Testis (tissue), 3 donors: ENCODE measurements around the gene ZNF267. TPM values are rescaled to one million over a fixed set of nuclear protein-coding genes. Genes with fewer than 3 reads are reported as not detected.
"Not testable (repeated sequence)": the region's sequence is repeated elsewhere in the genome, so short reads cannot be mapped to it uniquely, and the experiment has no call there.

Source experiments
- DNase-seq: peaks from one replicate; pipeline ENCODE4 v3.0.0-alpha.2; 2019
- H3K27ac ChIP-seq, 2 donors: fragments of 200-600 bp; sonication (generic); one replicate each; pipeline ENCODE4 v1.5.1; 2019
- H3K27me3 ChIP-seq: fragments of 200-600 bp; sonication (generic); one replicate; pipeline ENCODE4 v1.5.1; 2019
- H3K36me3 ChIP-seq: fragments of 200-600 bp; sonication (generic); one replicate; pipeline ENCODE4 v1.5.1; 2017; ENCODE audit warnings: low read depth; ENCODE audit errors: missing control alignments
- H3K4me1 ChIP-seq: fragments of 200-600 bp; sonication (generic); one replicate; pipeline ENCODE4 v1.5.1; 2019
- H3K4me3 ChIP-seq, 2 donors: fragments of 200-600 bp; sonication (generic); one replicate each; pipeline ENCODE4 v1.5.1; 2017 to 2019
- H3K9me3 ChIP-seq: fragments of 200-600 bp; sonication (generic); one replicate; pipeline ENCODE4 v1.5.1; 2017
- CTCF ChIP-seq, 3 experiments: fragments of 450-650 bp in 2 of 3; fragments of 200-600 bp in 1 of 3; sonication (generic) in 1 of 3; IDR thresholded peaks; one replicate each; pipeline ENCODE4 v1.5.1; 2016 to 2019; ENCODE audit warnings: antibody characterized with exemption in 3 of 3, mild to moderate bottlenecking in 2 of 3, moderate library complexity in 1 of 3
- POLR2A ChIP-seq: fragments of 450-650 bp; IDR thresholded peaks from one replicate; pipeline ENCODE4 v1.6.1; 2017; ENCODE audit warnings: antibody characterized with exemption, mild to moderate bottlenecking, moderate library complexity
- WGBS, 2 donors: methylation state at CpG; one replicate each; pipeline ENCODE4 v1.1.5; 2018; 5-methylcytosine and 5-hydroxymethylcytosine counted together
- intact Hi-C: fragments of 100-400 bp; cut with DNase I; formaldehyde crosslinking; loops from one replicate; pipeline ENCODE4 v1.15.1; 2023; ENCODE audit warnings: low total_unique reads
- polyA plus RNA-seq: library from polyadenylated mRNA; stranded (reverse); fragments of 350-450 nt; fragmentation: Illumina TruSeq; extraction: RNeasy Lipid Tissue Mini Kit (QIAGEN cat#74804); gene quantifications from one replicate; pipeline ENCODE4 v1.2.3, GENCODE V29; 2014; ENCODE audit warnings: low read depth, low replicate concordance; ENCODE audit not compliant: insufficient read depth
- total RNA-seq, 2 donors: library from RNA; depleted of rRNA; stranded (reverse); fragments of >200 nt; gene quantifications; one replicate each; pipeline ENCODE4 v1.2.3, GENCODE V29; 2016

Gene ZNF267
- total and polyA plus RNA-seq, 3 donors from 2014 or later: 4.6 to 18.7 (median 17.8) TPM

GRCh38 chr16:31899505-31899904 is 25.9 kb downstream of the ZNF267 start:
- WGBS, 2 donors: 96 to 97% methylated on average over 2 of the region's 2 CpGs
- no peak overlapping the region for H3K27ac ChIP-seq
- intact Hi-C loops: no loop called here
- no peaks in the 10 kb centered on the region for H3K4me1 ChIP-seq
- no peaks in the 10 kb centered on the region for H3K36me3 ChIP-seq
- DNase-seq: no peak
- no peak overlapping the region for H3K4me3 ChIP-seq
- H3K9me3 ChIP-seq: no peaks in the 10 kb centered on the region
- TF ChIP-seq POLR2A: no peak
- no peak for TF ChIP-seq CTCF (IDR thresholded peaks at IDR 0.05)
- H3K27me3 ChIP-seq: no peaks in the 10 kb centered on the region

- DNase-seq, intact Hi-C loops, H3K4me1 ChIP-seq, H3K27me3 ChIP-seq, H3K36me3 ChIP-seq, H3K9me3 ChIP-seq, H3K4me3 ChIP-seq, H3K27ac ChIP-seq: not testable (repeated sequence)
- 94 to 96% methylated on average over 3 of the region's 3 CpGs for WGBS, 2 donors
Measured at GRCh38 chr16:31904571-31904970, 31.0 kb downstream of the ZNF267 start.

- H3K27ac ChIP-seq: no peak overlapping the region
- WGBS, 2 donors: 100% methylated on average over 1 of the region's 1 CpG
- peaks cover 3% of the 10 kb centered on the region for H3K9me3 ChIP-seq
- no peak for TF ChIP-seq CTCF (IDR thresholded peaks at IDR 0.05)
- no peak for TF ChIP-seq POLR2A
- DNase-seq: no peak
- no peaks in the 10 kb centered on the region for H3K36me3 ChIP-seq
- no peak overlapping the region for H3K4me3 ChIP-seq
- no peaks in the 10 kb centered on the region for H3K4me1 ChIP-seq
- intact Hi-C loops: no loop called here
- no peaks in the 10 kb centered on the region for H3K27me3 ChIP-seq
Measured at GRCh38 chr16:31913668-31914067, 40.1 kb downstream of the ZNF267 start.

GRCh38 chr16:31916056-31916488 is 42.5 kb downstream of the ZNF267 start:
- Histone ChIP-seq H3K36me3 (no peaks in the 10 kb centered on the region), H3K4me1 (no peaks in the 10 kb centered on the region), H3K4me3 (no peak overlapping the region), H3K9me3 (peaks cover 3% of the 10 kb centered on the region), H3K27ac (no peak overlapping the region), H3K27me3 (no peaks in the 10 kb centered on the region)
- WGBS, 2 donors: 95% methylated on average over 3 of the region's 3 CpGs
- DNase-seq: no peak
- no peak for TF ChIP-seq POLR2A
- TF ChIP-seq CTCF (IDR thresholded peaks at IDR 0.05): no peak
- intact Hi-C loops: no loop called here

- H3K27ac ChIP-seq: no peak overlapping the region
- TF ChIP-seq CTCF (IDR thresholded peaks at IDR 0.05) (no peak), POLR2A (no peak)
- intact Hi-C loops: no loop called here
- H3K9me3 ChIP-seq: no peaks in the 10 kb centered on the region
- H3K4me1 ChIP-seq: no peaks in the 10 kb centered on the region
- 86 to 100% methylated on average over 2 of the region's 2 CpGs for WGBS, 2 donors
- DNase-seq: no peak
- H3K36me3 ChIP-seq: no peaks in the 10 kb centered on the region
- H3K4me3 ChIP-seq: no peak overlapping the region
- H3K27me3 ChIP-seq: no peaks in the 10 kb centered on the region
Measured at GRCh38 chr16:31920373-31920772, 46.8 kb downstream of the ZNF267 start.

GRCh38 chr16:31951806-31952205 is 78.2 kb downstream of the ZNF267 start:
- DNase-seq, H3K9me3 ChIP-seq, H3K4me3 ChIP-seq, intact Hi-C loops, H3K4me1 ChIP-seq, H3K27ac ChIP-seq, H3K27me3 ChIP-seq, H3K36me3 ChIP-seq: not testable (repeated sequence)
- WGBS, 2 donors: 86% methylated on average over 1 of the region's 1 CpG; no CpG with 5 or more reads in 1 of the 2 donors

- intact Hi-C loops, DNase-seq, H3K9me3 ChIP-seq, H3K4me1 ChIP-seq, H3K4me3 ChIP-seq, H3K36me3 ChIP-seq, H3K27me3 ChIP-seq, H3K27ac ChIP-seq: not testable (repeated sequence)
- WGBS, 2 donors: 36% methylated on average over 2 of the region's 3 CpGs; no CpG with 5 or more reads in 1 of the 2 donors
Measured at GRCh38 chr16:31952206-31952605, 78.6 kb downstream of the ZNF267 start.

GRCh38 chr16:31956221-31956620 is 82.6 kb downstream of the ZNF267 start:
- H3K27ac ChIP-seq, H3K4me1 ChIP-seq, H3K4me3 ChIP-seq, DNase-seq, intact Hi-C loops, H3K36me3 ChIP-seq, H3K9me3 ChIP-seq, H3K27me3 ChIP-seq: not testable (repeated sequence)
- WGBS, 2 donors: no CpG with 5 or more reads among the region's 8 CpGs
